Fibroblast of skin of back (primary cell): Measurements from ENCODE around the gene ITPK1.
"Not testable (repeated sequence)": the region's sequence is repeated elsewhere in the genome, so short reads cannot be mapped to it uniquely, and the experiment has no call there.

Source experiments
- DNase-seq: peaks from one replicate; pipeline ENCODE4 v3.0.0-alpha.2; 2013

ITPK1 gene

DNA sequence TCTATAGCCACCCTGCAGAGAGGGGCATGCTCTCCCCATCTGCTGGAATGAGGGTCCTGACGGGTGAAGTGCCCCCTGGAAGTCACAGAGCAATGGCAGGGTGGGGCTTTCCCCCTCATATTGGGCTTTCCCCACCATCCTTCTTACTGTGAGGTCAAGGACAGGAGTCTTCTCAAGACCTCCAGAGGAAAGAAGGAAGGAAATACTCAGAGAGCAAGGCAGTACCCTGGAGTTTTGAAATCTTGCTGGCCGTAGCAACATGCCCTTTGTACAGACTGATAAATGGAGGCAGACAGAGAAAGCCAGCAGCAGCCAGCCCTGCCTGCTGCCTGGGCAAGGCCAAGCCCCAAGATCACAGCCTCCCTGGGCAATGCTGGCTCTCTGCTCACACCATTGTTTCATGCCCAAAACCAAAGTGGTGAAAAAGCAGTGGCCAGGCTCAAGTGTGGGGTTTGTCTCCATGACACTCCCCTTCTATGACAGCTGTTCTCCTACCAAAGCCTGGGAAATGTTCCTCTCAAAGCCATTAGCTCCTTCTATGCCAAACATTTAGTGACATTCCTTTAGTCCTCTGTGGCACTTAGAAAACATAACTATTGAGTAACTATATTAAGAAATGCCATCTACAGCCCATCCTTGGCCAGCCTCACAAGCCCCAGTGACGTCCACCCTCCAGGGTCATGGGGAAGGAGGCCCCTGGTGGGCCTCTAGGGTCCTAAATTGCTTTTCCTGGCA is 13.2 kb upstream of the ITPK1 start:
- DNase-seq: peak; percentile 18

GRCh38 chr14:93126111-93126510 is 10.4 kb upstream of the ITPK1 start:
- no peak for DNase-seq

GRCh38 chr14:93122826-93123225 is 7.1 kb upstream of the ITPK1 start:
- DNase-seq: no peak

DNA sequence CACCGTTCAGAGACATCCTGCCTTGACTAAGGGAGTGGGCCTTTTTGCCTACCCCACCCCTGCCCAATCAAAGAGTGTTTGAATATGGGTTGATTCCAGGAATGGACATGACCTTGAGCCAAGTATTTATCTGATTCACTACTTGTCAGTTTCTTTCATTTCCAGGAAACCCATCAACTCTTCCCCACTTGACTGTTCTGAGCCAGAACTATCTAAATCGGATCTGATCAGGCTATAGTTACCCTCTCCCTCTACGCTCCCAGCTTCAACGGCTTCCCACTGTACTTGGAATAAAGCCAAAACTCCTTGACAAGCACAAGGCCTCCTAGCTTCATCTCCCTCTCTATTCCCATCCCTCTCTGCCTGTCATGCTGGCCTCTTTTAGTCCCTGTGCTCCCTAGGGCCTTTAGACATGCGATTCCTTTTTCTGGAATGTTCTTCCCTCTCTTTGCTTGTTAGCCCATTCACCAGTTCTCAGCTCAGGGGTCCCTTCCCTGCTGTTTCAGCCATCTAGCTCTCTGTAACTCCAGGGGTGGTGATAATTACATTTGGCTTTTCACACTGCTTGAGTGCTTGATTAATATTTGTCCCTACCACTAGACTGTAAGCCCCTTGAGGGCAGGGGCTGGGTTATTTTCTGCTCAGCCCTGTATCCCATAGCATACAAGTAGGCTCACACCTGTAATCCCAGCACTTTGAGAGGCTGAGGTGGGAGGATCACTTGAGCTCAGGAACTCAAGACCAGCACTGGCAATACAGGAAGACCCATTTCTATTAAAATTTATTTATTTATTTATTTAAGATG is 5.5 kb upstream of the ITPK1 start:
- DNase-seq: no peak

DNA sequence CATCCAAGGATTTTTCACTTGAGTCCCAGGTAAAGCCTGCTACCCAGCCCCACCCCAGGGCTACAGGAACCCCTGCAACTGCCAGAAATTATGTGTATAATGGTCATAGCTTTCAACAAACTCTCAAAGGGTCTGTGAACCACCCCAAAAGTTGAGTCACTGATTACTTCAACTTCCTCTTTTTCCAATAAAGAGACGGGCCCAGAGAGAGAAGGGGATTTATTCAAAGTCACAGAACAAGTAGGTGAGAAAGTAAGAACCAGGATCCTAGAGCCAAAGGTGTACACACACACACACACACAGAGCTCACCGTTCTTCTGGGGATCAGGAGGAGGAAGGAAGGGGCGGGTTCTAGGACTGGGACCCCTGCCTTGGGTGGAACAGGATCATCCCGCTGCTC is 4.8 kb upstream of the ITPK1 start:
- DNase-seq: no peak

DNA sequence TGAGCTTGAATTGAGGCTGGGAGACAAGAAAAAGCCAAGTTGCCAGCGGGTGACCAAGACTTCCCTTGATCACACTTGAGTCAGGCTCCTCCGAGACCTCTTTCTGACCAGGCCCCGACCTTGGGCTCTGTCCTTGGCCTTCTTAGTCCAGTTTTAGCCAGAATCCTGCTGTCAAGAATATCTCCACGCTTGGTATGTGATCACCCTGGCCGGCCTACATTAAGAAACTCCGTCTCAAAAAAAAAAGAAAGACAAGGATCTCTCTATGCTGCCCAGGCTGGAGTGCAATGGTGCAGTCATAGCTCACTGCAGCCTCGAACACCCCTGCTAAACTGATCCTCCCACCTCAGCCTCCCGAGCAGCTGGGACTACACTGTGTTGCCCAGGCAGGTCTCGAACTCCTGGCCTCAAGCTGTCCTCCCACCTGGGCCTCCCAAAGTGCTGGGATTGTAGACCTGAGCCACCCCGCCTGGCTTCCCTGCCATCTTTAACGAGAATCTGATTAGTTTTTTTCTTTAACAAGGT is 1.0 kb upstream of the ITPK1 start:
- no peak for DNase-seq

- peak; percentile 87 for DNase-seq
Measured at GRCh38 chr14:93115069-93115820, 480 bp downstream of the ITPK1 start.

DNA sequence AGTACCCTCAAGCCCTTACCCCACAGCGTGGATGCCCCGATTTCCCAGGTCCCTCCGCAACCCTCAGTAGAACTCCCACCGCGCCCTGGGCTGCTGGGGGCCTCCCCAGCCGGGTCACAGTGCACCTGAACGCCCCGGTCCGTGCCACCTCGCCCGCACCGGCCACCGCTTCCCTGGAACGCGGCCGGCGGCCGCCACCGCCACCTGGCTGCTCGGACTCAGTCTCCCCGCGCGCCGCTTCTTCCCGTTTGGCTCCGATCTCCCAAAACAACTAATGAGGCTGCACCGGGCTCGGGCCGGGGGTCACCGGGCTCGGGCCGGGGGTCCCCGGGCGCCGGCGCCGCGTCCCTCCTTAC is 1.0 kb downstream of the ITPK1 start:
- no peak for DNase-seq

- no peak for DNase-seq
Measured at GRCh38 chr14:93114068-93114710, 1.5 kb downstream of the ITPK1 start.

DNA sequence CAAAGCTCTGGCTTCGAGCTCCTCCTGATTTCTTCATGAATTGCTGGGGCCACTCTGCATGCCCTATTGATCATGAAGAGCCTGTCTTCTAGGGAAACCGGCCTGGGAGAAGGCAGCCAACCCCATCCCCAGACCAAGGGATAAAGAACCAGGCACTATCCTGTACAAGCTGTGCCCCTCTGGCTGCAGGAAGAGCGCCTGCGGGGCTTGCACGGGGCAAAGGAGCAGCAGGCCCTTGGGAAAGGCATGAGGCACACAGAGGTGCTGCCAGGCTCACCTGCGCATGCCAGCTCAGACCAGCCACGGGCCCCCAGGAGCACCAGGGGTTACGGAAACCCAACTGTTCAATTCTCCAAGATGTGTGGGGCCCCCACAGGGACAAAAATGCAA is 2.1 kb downstream of the ITPK1 start:
- DNase-seq: no peak

DNA sequence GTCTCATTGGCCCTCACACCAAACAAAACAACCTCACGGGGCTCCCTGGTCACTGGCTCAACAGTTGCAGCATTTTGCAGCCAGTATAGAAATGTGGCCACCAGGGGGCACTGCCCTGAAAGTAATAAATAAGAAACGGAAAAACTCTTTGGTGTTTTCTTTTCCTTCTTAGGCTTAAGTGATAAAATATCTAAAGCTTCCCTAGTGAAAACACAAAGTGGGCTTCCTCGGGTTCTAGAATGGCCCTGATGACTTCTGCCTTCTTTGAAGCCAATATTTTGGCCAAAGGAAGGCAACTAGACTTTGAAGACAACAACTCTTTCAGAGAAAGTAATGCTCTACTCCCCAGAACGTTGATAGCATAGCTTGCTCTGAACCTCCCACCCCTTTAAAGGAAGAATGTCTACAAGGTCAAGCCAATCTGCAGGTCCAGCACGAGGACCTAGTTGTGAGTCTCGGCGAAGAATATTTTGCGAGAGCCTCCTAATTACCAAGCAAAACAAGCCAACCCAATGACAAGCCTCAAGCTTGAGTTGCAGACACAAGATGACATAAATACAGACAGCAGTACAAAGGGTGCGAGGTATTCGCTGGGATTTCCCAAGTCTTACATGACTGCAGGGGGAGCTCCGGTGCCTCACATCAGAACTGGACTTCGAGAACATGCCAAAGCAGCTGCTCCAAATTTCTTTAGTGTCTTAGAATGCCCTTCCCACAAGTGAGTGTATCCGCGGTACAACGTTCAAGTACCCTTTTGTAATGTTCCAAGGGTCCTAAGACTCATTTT is 2.6 kb downstream of the ITPK1 start:
- DNase-seq: peak; percentile 73

GRCh38 chr14:93111541-93111940 is 4.2 kb downstream of the ITPK1 start:
- DNase-seq: not testable (repeated sequence)

GRCh38 chr14:93110856-93111419 is 4.8 kb downstream of the ITPK1 start:
- DNase-seq: no peak

- DNase-seq: no peak
Measured at GRCh38 chr14:93109572-93110481, 5.9 kb downstream of the ITPK1 start.

GRCh38 chr14:93108105-93108504 is 7.6 kb downstream of the ITPK1 start:
- no peak for DNase-seq

GRCh38 chr14:93107453-93107852 is 8.3 kb downstream of the ITPK1 start:
- no peak for DNase-seq

DNA sequence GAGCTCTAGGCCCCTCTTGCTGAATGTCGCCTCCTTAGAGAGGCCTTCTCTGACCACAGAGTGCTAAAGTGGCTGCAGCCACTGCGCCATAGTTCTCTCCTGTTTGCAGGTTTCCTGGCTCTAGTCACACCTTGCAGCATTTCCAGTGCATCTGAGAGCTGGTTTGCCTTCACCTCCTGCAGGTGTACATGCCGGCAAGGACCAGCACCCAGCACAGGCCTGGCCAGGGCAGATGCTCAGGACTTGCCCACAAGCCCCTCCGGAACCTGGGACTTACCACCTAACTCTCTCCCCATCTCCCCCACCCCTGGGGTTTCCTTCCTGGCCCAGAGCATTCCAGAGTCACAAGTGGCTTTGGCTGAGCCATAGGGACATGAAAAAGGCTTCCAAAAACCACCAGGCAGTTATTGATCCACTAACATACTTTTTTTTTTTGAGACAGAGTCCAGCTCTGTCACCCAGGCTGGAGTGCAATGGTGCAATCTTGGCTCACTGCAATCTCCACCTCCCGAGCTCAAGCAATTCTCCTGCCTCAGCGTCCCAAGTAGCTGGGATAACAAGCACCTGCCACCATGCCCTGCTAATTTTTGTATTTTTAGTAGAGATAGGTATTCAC is 9.1 kb downstream of the ITPK1 start:
- no peak for DNase-seq

- not testable (repeated sequence) for DNase-seq
Measured at GRCh38 chr14:93105856-93106255, 9.9 kb downstream of the ITPK1 start.

DNA sequence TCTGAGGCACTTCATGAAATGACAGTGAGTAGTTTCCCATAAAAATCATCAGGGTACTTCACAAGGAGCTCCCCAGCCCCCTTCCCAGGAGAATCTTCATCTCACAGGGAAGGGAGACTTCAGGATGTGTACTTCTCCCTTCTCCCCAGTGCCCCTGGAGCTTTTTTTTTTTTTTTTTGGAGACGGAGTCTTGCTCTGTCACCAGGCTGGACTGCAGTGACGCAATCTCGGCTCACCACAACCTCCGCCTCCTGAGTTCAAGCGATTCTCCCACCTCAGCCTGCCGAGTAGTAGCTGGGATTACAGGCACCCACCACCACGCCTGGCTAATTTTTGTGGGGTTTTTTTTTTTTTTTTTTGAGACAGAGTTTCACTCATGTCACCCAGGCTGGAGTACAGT is 10.4 kb downstream of the ITPK1 start:
- peak; percentile 75 for DNase-seq

GRCh38 chr14:93104961-93105360 is 10.8 kb downstream of the ITPK1 start:
- DNase-seq: no peak
